NCI-H446 (cell line): ENCODE measurements around the gene ITGAV.

Experiments
- DNase-seq, 2 experiments: peaks; one replicate each; lab custom pipeline; 2025; lab: John Stamatoyannopoulos, UW

ITGAV gene

DNA sequence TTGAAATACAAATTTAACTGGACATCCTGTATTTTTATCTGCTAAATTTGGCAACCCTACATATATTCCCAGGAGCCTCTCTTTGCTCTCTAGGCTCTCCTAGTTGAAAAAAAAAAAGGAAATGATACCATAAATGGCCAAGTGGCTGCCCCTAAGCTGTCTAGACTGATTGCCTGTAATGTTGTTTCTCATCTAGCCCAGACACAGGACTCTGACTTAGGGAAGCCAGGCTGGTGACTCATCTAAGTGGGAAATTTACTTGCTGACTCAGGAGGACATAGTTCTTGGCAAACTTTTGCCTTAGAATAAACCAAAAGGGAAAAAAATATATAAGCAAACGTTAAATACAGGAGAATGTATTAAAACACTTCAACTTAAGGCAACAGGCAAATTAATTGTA is 14.6 kb upstream of the ITGAV start:
- DNase-seq, result peak; percentile 32 to 63

- DNase-seq, result no peak
Measured at GRCh38 chr2:186575856-186576255, 14.0 kb upstream of the ITGAV start.

GRCh38 chr2:186576614-186577013 is 13.2 kb upstream of the ITGAV start:
- DNase-seq, result no peak

DNA sequence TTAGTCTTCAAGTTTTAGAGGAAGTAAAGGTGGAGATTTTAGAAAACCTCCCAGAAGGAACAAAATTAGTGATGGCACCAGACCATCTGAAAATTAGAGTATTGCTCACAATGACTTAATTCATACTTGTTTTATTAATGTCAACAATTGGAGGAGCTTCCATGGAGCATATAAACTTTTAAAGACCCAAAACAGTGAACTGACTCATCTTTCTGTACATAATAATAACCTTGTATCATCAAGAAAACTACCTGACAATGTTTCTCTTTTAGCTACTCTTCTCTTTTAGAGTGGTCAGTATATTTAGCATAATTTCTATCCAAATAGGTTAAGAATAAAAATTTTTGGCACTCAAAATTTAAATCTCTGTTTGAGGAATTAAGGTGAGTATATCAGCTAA is 7.2 kb upstream of the ITGAV start:
- no peak for DNase-seq

- DNase-seq, result no peak
Measured at GRCh38 chr2:186584053-186584452, 5.8 kb upstream of the ITGAV start.

DNA sequence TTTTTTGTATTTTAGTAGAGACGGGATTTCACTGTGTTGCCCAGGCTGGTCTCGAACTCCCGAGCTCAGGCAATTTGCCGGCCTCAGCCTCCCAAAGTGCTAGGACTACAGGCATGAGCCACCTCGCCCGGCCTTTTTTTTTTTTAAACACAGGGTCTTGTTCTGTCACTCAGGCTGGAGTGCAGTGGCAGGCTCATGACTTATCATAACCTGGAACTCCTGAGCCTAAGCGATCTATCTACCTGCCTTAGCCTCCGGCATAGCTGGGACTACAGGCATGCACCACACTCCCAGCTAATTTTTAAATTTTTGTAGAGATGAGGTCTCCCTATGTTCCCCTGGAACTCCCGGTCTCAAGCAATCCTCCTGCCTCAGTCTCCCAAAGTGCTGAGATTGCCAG is 1.4 kb upstream of the ITGAV start:
- no peak for DNase-seq

DNA sequence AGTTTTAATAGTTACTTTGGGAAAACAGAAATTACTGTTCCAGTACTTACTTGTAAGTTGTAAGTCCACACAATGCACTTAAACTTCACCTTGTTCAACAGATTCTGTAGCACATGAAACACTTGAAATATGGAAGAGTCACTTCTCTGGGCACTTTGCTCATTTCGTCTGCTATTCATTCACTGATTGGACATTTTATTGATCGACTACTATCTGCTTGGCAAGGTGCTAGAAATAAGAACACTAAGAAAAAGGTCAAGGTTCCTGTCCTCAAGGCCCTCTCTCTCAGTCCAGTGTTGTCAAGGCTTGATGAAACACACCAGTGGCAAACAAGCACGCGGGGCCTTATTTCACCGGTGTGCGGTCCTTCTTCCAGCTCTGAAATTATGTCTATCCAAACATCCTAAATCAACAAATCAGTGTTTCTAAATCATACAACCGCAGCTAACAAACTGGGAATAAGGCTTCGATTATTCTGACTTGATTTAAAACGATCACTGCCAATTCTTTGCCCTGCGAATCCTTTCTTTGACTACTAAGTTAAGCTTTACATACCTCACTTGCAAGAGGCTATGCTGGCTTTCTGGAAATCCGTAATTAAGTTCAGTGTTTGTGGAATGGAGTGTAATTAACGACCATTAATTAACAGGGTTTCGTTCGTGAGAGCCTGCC is 780 bp upstream of the ITGAV start:
- DNase-seq, result no peak

DNA sequence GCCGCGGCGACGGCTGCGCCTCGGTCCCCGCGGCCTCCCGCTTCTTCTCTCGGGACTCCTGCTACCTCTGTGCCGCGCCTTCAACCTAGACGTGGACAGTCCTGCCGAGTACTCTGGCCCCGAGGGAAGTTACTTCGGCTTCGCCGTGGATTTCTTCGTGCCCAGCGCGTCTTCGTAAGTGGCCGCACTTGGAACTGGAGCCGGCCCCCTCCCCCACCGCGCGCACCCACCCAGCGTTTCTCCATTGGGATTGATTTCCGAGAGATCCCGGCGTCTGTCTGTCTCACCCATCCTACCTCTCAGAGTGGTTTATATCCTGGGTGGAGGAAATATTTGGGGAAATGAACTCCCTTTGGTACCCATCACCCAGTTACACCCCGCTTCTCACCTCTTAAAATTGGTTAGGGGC is 498 bp downstream of the ITGAV start:
- peak in 1 of 2 experiments; percentile 70 for DNase-seq

- peak; percentile 14 to 18 for DNase-seq
Measured at GRCh38 chr2:186590759-186591505, 1.1 kb downstream of the ITGAV start.

DNA sequence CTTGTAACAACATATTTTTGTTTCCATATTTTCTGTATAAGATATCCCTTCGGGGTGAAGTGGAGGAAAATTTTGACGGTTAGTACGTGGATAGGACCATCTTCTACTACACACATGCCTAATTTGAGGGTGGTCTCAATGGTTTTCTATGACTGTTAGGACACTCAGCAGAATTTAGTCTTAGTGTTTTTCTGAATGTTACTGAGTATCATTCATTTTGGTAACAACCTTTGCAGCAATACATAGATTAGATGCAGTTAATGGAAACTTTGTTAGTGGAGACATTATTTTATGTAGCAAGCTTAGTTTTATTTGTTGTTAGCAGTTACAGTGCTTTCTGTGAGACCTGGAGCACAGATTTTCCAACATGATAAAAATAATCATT is 1.6 kb downstream of the ITGAV start:
- DNase-seq, result no peak

- DNase-seq, result no peak
Measured at GRCh38 chr2:186592137-186592875, 2.5 kb downstream of the ITGAV start.

DNA sequence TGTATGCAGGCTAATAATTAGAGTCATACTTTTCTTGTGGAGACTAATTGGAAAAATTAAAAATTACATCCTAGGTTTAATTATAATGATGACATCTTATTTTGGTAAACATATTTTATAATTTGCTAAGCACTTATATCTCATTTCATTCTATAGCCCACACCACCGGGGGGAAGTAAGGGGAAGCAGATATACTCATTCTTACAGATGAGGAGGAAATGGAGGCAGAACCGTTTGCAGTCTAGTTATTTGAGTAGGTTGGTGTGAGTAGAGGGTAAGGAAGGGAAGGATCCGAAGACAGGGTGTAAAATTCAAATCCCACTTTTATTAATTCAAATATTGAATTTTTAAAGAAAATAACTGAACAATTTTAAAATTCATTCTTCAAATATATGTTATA is 3.7 kb downstream of the ITGAV start:
- no peak for DNase-seq

GRCh38 chr2:186594001-186594722 is 4.3 kb downstream of the ITGAV start:
- no peak for DNase-seq

GRCh38 chr2:186595219-186595618 is 5.4 kb downstream of the ITGAV start:
- DNase-seq, result peak; percentile 22 to 45

DNA sequence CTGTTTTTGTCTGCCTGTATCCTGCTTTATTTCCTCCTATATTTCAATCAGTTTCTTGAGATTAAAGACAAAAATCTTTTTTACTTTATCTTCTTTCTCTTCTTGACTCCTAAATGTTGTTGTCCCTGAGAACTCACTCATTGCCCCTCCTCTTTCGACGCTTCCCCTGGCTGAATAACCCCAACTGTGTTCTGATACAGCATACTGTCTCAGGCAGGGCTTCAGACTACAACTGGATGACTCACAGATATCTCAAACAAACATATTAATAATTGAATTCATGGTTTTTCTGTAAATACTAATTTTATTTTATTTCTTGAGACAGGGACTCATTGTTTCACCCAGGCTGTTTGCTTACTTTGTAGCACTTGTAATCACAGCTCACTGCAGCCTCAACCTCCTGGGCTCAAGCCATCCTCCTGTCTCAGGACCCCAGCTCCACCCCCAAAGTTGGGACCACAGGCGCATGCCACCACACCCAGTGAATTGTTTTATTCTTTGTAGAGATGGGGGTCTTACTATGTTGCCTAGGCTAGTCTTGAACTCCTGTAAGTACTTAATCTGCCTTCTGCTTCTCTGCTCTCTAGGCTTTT is 9.4 kb downstream of the ITGAV start:
- no peak for DNase-seq

GRCh38 chr2:186603286-186603685 is 13.4 kb downstream of the ITGAV start:
- DNase-seq, result no peak

DNA sequence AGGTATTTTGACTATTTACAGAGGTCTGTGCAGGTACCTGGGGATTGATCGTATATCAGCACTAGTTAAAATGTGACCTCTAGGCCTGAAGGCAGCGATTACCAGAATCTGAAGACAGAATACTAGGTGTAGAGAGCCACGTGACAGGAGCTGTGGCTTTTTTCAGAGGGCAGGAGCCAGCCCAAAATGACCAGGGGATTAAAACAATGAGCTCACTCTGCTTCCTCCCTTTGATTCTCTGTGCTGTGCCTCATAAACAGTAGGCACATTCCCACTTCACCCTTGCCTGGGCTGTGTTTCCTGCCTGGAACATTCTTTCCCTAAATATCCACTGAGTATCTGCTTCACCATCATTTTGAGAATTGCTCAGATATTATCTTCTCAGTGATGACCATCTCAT is 15.2 kb downstream of the ITGAV start:
- no peak for DNase-seq

DNA sequence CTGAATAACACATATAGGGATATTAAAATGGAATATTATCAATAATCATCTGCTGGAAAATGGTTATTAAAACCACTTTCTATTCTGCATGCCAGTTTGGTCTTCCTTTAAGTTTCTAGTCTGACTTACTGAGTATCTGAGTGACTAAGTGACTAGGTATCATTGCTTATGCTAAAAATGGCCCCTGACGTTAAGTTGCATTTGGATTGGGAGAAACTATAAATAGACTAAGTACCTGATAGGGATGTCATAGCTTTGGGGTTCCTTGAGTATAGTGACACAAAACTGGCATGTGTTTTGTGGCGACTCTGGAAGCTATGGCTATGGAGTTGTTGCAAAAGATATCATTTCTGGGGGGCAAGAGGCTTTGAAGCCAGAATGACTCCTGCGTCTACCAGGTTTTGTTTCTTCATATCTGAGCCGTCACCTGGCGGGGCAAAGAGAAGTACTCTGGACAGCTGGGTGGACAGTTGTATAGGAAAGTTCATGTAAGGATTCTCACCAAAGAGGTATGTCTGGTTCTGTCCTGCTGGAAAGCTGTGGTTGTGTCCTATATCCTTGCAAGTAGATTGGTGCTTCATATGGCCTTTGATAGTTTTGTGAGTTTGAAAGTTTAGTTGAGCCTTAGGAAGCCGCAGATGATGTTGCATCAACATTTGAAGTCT is 17.9 kb downstream of the ITGAV start:
- DNase-seq, result no peak

- DNase-seq, result no peak
Measured at GRCh38 chr2:186610785-186611184, 20.9 kb downstream of the ITGAV start.

DNA sequence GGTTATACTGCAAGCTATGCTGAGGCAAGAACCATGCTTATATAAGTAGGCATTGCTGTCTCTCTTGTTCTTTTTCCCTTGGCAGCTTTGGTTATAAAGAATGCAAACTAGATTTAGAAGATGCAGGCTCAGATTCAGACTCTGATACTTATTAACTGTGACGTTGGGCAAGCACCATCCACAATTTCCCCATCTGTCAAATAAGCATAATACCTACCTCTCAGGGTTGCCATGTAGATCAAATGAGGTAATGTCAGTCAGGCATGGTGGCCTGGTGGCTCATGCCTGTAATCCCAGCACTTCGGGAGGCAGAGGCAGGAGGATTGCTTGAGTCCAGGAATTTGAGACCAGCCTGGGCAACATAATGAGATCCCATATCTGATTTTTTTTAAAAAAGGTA is 21.7 kb downstream of the ITGAV start:
- DNase-seq, result no peak

GRCh38 chr2:186612026-186612425 is 22.2 kb downstream of the ITGAV start:
- DNase-seq, result no peak
